Activated T-helper 2 cell treated with anti-CD3 and anti-CD28 coated beads, Interferon-gamma antibody, Interleukin-2, Interleukin-4, amounts not matched to agents 10 μg/mL and 5 μg/mL and 100 μg/mL, durations not matched to agents 14 hours and 24 hours and 36 hours (primary cell): Measurements from ENCODE around the gene STKLD1. TPM values are rescaled to one million over a fixed set of nuclear protein-coding genes. Genes with fewer than 3 reads are reported as not detected.

Experiments
- DNase-seq: peaks from one replicate; pipeline ENCODE4 v3.0.0; 2021; ENCODE audit warnings: low spot score
- H3K27ac Mint-ChIP-seq: one replicate; pipeline ENCODE4 v1.8.0; 2021; ENCODE audit warnings: mixed read lengths
- H3K27me3 Mint-ChIP-seq: one replicate; pipeline ENCODE4 v1.8.0; 2021; ENCODE audit warnings: low read depth, mixed read lengths
- H3K36me3 Mint-ChIP-seq: one replicate; pipeline ENCODE4 v1.8.0; 2021; ENCODE audit warnings: low read depth, mixed read lengths
- H3K4me1 Mint-ChIP-seq: one replicate; pipeline ENCODE4 v1.8.0; 2021; ENCODE audit warnings: low read depth, mixed read lengths
- H3K4me3 Mint-ChIP-seq: one replicate; pipeline ENCODE4 v1.8.0; 2021; ENCODE audit warnings: low read depth, mild to moderate bottlenecking, moderate library complexity, mixed read lengths
- H3K9me3 Mint-ChIP-seq: one replicate; pipeline ENCODE4 v1.8.0; 2021; ENCODE audit warnings: mixed read lengths
- intact Hi-C: fragments of 100-400 bp; cut with micrococcal nuclease; formaldehyde crosslinking; loops from one replicate; pipeline ENCODE4 v1.15.1; 2023
- total RNA-seq: library from RNA; stranded (reverse); gene quantifications from 2 replicates; pipeline ENCODE4 v1.2.3, GENCODE V29; 2022

Gene STKLD1
- total RNA-seq, 1 donor from 2014 or later = 0.87 TPM

DNA sequence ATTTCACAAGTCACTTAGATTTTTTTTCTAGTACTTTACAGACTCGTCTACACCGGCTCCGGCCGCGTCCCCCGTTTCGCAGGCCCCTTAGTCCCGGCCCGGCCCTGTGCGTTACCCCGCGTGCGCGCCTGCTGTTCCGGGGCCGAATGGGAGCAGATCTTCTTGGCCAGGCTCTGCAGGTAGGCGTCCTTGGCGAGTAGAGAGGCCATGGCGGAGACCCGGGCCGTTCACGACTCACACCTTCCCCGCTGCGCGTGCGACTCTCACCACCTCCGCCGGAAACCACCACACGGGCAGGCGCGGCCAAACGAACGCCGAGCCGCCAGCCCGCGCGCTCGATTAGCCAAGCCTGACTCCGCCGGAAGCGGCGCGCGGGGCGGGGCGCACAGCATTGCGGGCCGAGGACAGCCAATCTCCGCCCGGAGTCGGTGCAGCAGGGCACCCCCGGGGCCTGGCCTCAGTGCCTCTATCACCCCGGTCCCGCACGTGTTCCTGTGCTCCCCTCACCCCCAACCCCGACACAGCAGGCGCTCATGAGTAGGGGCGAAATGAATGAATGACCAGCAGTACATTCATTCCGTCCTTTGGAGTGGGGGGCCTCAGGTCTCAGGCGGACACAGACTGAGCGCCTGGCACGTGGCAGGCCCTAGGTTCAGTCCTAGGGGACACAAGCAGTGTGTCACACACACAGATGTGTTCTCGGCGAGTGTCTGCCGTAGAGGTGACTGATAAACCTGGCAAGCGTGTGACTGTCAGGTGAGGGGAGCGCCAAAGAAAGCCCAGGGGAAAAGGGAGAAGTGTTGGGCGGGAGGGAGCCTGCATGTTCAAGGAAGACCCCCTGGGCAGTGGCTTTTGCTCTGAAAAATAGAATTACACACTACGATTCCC is 40.0 kb upstream of the STKLD1 start, which contains the start of gene SURF6:
TSS of gene SURF6 (minus strand) at position 265 of the 888 bp plus-strand sequence. CDS start at position 209, 56 bp downstream.
- intact Hi-C loops = loop anchor here (1.0 to 10.0 kb wide), 4 partner anchors 12 to 151 kb away; partner anchors contain the start of genes MED22, RPL7A, SURF1 and SURF2

DNA sequence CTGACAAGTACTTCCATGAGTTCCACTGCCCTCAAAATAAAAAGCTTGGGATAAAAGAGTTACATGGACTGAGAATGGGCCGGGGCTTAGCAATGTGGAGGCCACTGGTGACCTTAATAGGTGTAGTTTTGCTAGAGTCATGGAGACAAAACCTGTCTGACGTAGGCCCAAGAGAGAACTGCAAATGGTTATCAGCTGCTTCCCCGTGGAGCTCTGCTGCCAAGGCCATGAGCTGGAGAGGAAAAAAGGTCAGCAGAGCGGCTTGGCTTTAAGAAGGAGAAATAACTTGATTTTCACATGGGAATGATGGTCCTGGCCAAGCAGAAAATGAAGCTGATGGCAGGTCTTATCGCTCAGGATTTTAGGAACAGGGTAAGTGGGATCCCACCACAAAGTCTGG is 36.5 kb upstream of the STKLD1 start:
- Mint-ChIP-seq H3K36me3 (peaks cover 66% of the 10 kb centered on the region), H3K9me3 (no peaks in the 10 kb centered on the region), H3K4me1 (peaks cover 9% of the 10 kb centered on the region), H3K4me3 (no peak overlapping the region), H3K27me3 (no peaks in the 10 kb centered on the region), H3K27ac (no peak overlapping the region)
- DNase-seq = no peak
- intact Hi-C loops = loop anchor here (10.0 kb wide), 1 partner anchor 155 kb away; no protein-coding TSS in a partner anchor

More for the DNA sequence above, 40.0 kb upstream of the STKLD1 start, which contains the start of gene SURF6:
- peak; percentile 93 for DNase-seq
- Mint-ChIP-seq H3K27me3 (no peaks in the 10 kb centered on the region), H3K4me1 (peaks cover 17% of the 10 kb centered on the region), H3K27ac (peak within 1 kb of the TSS; percentile 89), H3K9me3 (no peaks in the 10 kb centered on the region), H3K4me3 (peak within 1 kb of the TSS; percentile 94), H3K36me3 (peaks cover 76% of the 10 kb centered on the region)

DNA sequence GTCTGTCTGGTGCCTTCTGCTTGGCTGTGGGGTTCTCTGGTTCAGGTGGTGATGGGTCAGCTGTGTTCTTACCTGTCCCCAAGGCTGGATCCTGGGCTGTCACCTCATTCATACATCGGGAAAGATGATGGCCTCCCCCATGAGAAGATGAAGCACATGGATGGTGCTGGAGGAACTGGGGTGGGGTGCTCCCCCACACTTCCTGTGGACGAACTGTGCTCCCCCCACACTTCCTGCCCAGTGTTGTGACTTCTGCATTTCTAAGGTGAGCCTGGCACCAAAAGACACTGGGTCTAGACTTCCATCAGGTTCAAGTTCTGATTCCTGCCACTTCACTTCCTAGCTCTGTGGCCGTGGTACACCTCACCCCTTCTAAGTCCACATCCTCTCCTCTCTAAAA is 35.9 kb upstream of the STKLD1 start:
- peaks cover 65% of the 10 kb centered on the region for H3K36me3 Mint-ChIP-seq
- H3K4me1 Mint-ChIP-seq = peaks cover 6% of the 10 kb centered on the region
- H3K27me3 Mint-ChIP-seq = no peaks in the 10 kb centered on the region
- H3K4me3 Mint-ChIP-seq = no peak overlapping the region
- DNase-seq = no peak
- no peak overlapping the region for H3K27ac Mint-ChIP-seq
- H3K9me3 Mint-ChIP-seq = no peaks in the 10 kb centered on the region
- intact Hi-C loops = no loop called here

DNA sequence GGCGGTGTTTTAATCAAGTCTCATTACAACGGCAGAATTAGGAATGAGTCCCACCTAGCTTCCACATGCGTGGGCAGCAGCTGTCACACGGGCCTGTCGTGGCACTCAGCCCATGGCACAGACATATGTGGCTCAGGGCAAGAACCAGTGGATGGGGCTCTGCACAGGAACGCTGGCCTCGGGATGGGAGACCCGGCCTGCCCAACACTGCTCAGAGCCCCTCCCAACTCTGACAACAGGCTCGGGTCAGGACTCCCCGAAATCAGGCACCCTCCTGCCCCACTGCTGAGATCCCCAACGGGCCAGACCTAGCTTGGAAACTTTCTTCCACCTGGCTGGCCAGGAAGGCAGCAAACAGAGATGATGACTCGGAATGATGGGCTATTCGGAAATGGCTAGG is 35.2 kb upstream of the STKLD1 start:
- Mint-ChIP-seq H3K36me3 (peaks cover 64% of the 10 kb centered on the region), H3K4me3 (no peak overlapping the region), H3K27me3 (no peaks in the 10 kb centered on the region), H3K27ac (no peak overlapping the region), H3K9me3 (no peaks in the 10 kb centered on the region), H3K4me1 (peaks cover 6% of the 10 kb centered on the region)
- intact Hi-C loops = no loop called here
- no peak for DNase-seq

GRCh38 chr9:133341369-133342068 is 34.6 kb upstream of the STKLD1 start:
- H3K4me1 Mint-ChIP-seq = peaks cover 11% of the 10 kb centered on the region
- H3K9me3 Mint-ChIP-seq = no peaks in the 10 kb centered on the region
- no peak overlapping the region for H3K27ac Mint-ChIP-seq
- no peak overlapping the region for H3K4me3 Mint-ChIP-seq
- DNase-seq = no peak
- intact Hi-C loops = no loop called here
- H3K27me3 Mint-ChIP-seq = no peaks in the 10 kb centered on the region
- peaks cover 65% of the 10 kb centered on the region for H3K36me3 Mint-ChIP-seq

DNA sequence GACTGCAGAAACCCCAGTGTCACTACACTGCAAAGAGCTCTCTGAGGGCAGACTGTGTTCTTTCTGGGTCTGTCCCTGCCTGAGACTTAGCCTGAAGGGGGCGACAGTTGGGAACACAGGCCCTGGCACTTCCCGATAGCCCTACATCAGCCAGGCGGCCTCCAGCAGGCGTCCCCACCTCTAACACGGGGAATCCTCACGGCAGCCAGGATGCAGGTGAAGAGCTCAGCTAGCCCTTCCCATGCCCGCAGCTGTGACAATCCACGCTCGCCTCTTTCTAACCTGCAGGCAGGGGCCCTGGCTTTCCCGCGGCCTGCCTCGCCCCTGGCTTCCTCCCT is 34.1 kb upstream of the STKLD1 start:
- H3K27me3 Mint-ChIP-seq = no peaks in the 10 kb centered on the region
- H3K27ac Mint-ChIP-seq = no peak overlapping the region
- H3K36me3 Mint-ChIP-seq = peaks cover 70% of the 10 kb centered on the region
- no peaks in the 10 kb centered on the region for H3K9me3 Mint-ChIP-seq
- peaks cover 16% of the 10 kb centered on the region for H3K4me1 Mint-ChIP-seq
- no peak overlapping the region for H3K4me3 Mint-ChIP-seq
- intact Hi-C loops = no loop called here
- no peak for DNase-seq

GRCh38 chr9:133342570-133342969 is 33.6 kb upstream of the STKLD1 start:
- Mint-ChIP-seq H3K27ac (no peak overlapping the region), H3K4me1 (peaks cover 17% of the 10 kb centered on the region), H3K36me3 (peaks cover 72% of the 10 kb centered on the region), H3K9me3 (no peaks in the 10 kb centered on the region), H3K27me3 (no peaks in the 10 kb centered on the region), H3K4me3 (no peak overlapping the region)
- DNase-seq = no peak
- intact Hi-C loops = no loop called here

DNA sequence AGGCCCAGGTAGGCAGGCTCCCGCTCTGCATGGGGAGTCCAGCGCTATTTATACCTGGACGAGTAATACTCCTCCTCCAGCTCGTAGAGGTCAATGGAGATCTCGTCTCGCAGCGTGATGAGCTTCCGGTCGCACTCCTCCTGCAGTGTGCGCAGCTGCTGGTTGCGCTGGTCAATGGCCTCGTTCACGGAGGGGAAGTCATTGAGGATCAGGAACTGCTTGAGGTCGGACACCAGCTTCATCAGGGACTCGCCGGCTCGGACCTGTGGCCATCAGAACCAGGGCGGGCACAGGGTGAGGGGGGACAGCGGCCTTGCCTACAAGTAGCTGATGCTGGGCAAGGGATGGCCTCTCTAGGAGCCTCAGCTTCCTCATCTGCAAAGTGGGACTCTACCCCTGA is 32.1 kb upstream of the STKLD1 start:
- DNase-seq = no peak
- intact Hi-C loops = no loop called here
- Mint-ChIP-seq H3K4me3 (no peak overlapping the region), H3K4me1 (peaks cover 23% of the 10 kb centered on the region), H3K27me3 (no peaks in the 10 kb centered on the region), H3K9me3 (no peaks in the 10 kb centered on the region), H3K27ac (no peak overlapping the region), H3K36me3 (peaks cover 77% of the 10 kb centered on the region)

DNA sequence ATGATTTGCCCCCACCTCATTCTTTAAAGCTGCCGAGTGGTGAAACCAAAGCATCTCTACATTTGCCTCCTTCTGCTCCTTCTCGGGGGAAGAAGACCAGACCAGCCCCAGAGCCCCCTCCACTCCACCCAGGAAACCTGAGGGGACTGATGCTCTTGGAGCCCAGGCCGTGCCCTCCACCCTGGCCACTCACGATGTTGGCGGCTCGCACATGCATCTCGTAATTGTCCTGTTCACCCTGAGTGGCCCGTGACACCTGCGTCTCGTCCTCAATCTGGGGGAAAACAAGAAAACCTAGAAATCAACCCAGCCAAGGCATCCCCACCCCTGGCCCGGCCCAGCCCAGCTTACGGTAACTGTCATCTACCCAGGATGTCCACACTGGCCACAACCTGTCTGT is 31.2 kb upstream of the STKLD1 start:
- intact Hi-C loops = loop anchor here (5.0 kb wide), 1 partner anchor 72 kb away; the partner anchor contains the start of gene REXO4
- H3K27me3 Mint-ChIP-seq = no peaks in the 10 kb centered on the region
- H3K4me1 Mint-ChIP-seq = peaks cover 31% of the 10 kb centered on the region
- H3K27ac Mint-ChIP-seq = no peak overlapping the region
- H3K9me3 Mint-ChIP-seq = no peaks in the 10 kb centered on the region
- H3K4me3 Mint-ChIP-seq = no peak overlapping the region
- peaks cover 77% of the 10 kb centered on the region for H3K36me3 Mint-ChIP-seq
- DNase-seq = no peak

- Mint-ChIP-seq H3K4me1 (peaks cover 30% of the 10 kb centered on the region), H3K27ac (no peak overlapping the region), H3K27me3 (no peaks in the 10 kb centered on the region), H3K9me3 (no peaks in the 10 kb centered on the region), H3K4me3 (peak overlapping the region; percentile 39), H3K36me3 (peaks cover 77% of the 10 kb centered on the region)
- intact Hi-C loops = loop anchor here (5.0 kb wide), 1 partner anchor 72 kb away; the partner anchor contains the start of gene REXO4
- DNase-seq = no peak
Measured at GRCh38 chr9:133345596-133345995, 30.6 kb upstream of the STKLD1 start.

DNA sequence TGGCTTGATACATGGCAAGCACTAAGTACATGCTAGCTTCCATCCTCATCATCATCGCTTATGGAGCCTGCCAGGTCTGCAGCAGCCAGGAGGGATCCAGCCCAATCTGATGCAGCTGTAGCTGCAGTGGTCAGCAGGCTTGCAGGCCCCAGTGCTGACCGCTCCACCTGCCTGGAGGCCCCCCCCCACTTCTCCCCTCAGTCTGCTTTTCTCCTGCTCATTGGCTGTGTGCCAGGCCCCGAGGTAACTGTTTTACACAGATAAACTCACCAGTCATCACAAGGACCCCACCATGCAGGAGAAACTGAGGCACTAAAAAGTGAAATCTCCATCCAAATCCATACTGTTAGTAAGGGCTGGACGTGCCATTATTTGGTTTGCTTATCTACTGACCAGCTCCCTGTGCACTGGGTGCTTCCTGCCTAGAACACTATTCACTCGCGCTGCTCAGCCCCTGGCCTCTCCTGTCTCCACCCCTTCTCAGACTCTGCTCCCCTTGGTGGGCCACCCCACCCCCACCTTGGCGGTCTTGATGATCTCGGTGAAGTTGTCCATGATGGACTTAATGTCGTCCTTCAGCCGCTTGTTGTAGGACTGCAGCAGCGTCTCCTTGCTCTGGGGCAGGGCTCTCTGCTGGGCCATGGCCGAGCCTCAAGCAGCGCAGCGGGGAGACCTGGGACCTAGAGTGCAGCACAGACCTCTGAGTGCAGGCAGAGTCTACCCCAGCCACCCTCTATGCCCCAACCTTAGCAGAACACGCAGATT is 30.0 kb upstream of the STKLD1 start:
- intact Hi-C loops = loop anchor here (5.0 kb wide), 1 partner anchor 71 kb away; the partner anchor contains the start of gene REXO4
- Mint-ChIP-seq H3K4me1 (peaks cover 28% of the 10 kb centered on the region), H3K27me3 (no peaks in the 10 kb centered on the region), H3K36me3 (peaks cover 77% of the 10 kb centered on the region), H3K27ac (peak overlapping the region; percentile 87), H3K4me3 (peak overlapping the region; percentile 97), H3K9me3 (no peaks in the 10 kb centered on the region)
- DNase-seq = no peak

- Mint-ChIP-seq H3K36me3 (peaks cover 79% of the 10 kb centered on the region), H3K27me3 (no peaks in the 10 kb centered on the region), H3K4me1 (peaks cover 30% of the 10 kb centered on the region), H3K27ac (peak overlapping the region; percentile 96), H3K4me3 (peak overlapping the region; percentile 98), H3K9me3 (no peaks in the 10 kb centered on the region)
- peak; percentile 43 for DNase-seq
- intact Hi-C loops = loop anchor here (5.0 kb wide), 1 partner anchor 70 kb away; the partner anchor contains the start of gene REXO4
Measured at GRCh38 chr9:133347515-133347984, 28.6 kb upstream of the STKLD1 start.
